Measurements from ENCODE around the gene MAPK11.

GRCh38 chr22:50228366-50228765 is 41.8 kb downstream of the MAPK11 start:
- TF ChIP-seq POLR2A (IDR thresholded peaks at IDR 0.05) (no peak), CTCF (IDR thresholded peaks at IDR 0.05) (no peak)

Data from lower leg skin (tissue), 3 donors.